HG02885 (cell line): ENCODE data around the gene RAD51B.

Experiments used
- ATAC-seq: cut with Tn5 transposase; IDR thresholded peaks from one replicate; pipeline ENCODE4 v1.9.1; 2021; ENCODE audit warnings: mild to moderate bottlenecking; ENCODE audit not compliant: unreplicated experiment, poor library complexity

The RAD51B gene

GRCh38 chr14:68518761-68519670, 699.4 kb downstream of the RAD51B start:
- ATAC-seq, result no peak

DNA sequence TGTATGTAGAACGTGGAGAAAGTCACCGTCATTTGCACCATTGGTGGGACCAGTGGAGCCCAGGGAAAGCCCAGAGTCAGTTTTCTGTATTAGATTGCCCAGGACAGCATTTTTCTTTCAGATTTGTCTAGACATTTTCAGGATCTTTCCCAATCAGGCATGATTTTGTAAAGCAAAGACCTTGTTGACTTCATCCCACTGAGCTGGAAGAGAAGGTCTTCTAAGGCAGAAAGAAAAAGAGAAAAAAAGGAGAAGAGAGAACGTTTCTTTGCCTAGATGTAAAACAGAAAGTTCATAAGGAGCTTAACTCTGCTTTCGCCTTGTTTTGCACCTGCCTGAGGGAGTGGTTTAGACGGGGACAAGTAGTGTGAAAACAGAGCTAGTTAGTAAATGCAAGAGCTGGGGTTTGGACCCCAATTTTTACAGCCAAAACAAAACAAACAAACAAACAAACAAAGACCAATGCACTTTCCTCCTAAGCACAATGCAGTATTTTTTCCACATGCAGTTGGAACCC, 700.1 kb downstream of the RAD51B start:
- ATAC-seq, result no peak

DNA sequence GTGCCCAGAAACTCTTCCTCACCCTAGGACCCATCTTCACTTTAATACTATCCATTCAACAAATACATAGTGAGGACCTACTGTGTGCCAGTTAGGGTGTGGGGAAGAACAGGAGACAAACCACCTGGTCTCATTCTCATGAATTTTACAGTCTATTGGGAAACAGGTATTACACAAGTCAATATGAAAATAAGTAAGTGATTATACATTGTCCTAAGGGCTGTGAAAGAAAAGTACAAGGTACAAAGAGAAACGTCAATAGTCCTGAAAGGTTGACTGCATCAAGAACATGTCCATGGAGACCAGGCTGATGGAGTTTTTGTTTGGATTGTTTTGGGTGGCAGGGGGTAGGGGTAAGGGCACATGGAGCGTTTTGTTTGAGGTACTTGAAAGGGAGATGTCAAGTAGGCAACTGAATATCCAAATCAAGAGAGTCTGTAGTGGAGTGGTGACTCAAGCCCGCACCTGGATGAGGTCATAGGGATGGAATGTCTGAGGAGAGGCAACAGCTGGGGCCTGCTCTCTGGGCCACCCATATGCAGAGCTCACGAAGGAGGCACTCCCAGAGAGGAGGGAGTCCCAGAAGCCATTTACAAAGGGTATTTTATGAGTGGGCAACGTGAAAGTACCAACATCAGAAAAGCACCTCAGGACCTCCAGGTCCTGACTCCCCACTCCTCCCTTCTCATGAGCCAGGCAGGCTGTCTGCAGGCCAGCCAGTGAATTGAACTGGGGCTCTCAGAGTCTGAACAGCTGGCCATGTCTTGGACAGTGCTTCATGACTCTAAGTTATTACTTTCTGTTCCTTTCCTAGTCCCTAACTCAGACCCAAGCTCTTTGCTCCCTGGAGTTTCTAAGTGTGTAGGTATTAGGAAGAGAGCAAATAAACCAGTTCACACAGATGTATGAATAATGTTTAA, 701.3 kb downstream of the RAD51B start:
- ATAC-seq, result no peak

- no peak for ATAC-seq
Measured at GRCh38 chr14:68521557-68521901, 702.0 kb downstream of the RAD51B start.

- ATAC-seq, result no peak
Measured at GRCh38 chr14:68521961-68522509, 702.5 kb downstream of the RAD51B start.

DNA sequence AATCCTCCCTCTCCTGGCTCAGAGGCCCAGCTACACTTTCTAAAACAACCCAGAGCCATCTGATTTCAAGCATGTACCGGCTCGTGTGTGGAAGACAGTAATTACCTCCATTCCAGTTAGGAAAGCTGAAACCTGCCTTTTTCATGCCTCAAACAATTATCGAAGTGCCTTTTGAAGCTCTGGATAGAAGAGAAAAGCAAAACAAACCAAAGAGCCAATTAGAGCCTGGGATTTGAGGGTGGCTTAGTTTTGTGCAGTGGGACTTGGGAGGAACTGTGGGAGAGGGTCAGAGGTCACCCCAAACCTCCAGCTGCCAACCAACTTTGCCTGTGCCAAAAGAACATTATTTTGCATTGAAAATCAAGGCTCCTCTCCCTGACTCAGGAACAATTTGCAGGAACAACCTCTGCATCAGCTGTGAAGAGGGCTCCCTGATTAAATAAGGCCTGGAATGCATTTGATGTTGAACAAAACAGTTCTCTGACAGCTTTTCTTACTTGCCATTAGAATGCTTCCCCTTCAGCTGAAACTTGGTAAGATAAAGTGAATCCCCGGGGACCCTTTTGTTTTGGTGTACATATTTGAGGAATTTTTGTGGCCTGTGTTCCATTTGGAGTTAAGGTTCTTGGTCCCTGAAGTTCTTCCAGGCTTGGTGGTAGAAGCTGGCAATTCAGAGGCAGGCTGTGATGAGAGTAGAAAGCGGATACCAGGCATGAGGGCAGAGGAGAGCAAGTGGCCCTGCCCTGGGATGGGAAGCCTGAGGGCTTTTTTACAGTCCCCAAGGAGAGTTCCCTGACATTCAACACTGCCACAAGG, 703.1 kb downstream of the RAD51B start:
- no peak for ATAC-seq

DNA sequence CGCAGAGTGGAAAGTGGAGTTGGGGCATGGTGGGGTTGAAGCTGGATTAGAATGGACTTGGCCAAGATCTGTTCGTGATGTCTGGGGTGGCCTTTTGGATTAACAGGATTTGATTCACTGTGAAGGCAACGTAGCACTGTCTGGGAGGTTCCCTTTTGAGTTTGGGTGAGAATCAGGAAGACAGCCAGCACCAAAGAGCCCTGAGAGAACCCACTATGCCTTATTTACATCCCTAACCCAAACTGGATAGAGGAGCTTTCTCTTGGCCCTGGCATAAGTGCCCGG, 703.7 kb downstream of the RAD51B start:
- no peak for ATAC-seq

DNA sequence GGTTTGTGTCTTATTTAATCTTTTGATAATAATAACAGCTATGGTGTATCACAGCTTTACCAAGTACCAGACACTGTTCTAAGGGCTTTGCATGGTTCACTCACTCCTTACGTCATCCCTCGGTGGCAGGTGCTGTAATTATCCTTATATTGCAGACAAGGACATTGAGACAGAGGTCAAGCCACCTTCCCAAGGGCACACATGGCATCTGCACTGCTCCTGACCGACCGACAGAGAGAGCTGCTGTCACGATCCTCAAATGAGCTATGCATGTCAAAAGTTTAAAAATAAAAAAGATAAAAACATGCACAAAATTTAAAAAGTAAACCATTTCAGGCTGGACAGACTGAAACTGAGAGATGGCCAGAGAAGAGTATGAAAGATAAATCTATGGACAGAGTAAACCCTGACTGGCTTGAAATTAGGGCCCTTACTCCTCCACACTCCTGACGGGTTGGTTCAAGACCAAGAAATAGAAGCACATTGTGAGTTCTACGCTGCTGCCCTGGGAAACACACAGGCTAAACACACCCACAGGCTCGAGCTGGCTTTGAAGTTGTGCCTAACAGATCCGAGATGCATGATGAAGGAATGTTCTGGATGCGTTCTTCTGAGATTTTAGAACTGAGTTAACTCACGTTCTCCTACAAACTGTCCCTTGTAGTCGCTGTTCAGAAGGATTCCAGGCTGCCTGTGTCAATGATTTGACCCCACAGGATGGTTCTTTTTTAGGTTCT, 704.6 kb downstream of the RAD51B start:
- ATAC-seq, result no peak

- ATAC-seq, result no peak
Measured at GRCh38 chr14:68525516-68525915, 705.9 kb downstream of the RAD51B start.

DNA sequence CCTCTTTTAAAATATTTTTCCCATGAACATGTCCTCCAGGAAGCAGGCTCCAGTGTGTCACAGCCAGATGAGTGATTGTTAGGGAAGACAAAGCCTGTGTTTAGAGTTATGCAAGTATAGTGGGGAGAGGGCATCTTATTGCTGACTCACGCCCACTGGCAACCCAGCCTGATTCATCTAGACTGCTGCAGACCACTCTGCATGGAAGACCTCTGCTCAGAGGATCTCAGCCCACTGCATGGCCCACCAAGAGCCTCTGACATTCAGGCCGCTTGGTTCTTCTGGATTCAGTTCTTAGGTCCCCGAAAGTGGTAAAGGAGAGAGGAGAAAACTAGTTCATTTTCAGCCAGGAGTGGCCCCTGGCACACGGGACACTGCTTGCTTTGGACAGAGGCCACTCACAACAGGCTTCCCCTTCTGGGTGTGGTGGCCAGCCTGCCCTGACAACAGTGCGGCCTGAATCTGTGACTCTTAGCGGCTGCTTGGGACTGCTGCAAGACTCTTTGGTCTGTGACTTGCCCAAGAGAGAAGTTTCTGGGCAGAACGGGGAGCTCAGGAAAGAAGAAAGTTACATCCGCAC, 707.0 kb downstream of the RAD51B start:
- no peak for ATAC-seq

DNA sequence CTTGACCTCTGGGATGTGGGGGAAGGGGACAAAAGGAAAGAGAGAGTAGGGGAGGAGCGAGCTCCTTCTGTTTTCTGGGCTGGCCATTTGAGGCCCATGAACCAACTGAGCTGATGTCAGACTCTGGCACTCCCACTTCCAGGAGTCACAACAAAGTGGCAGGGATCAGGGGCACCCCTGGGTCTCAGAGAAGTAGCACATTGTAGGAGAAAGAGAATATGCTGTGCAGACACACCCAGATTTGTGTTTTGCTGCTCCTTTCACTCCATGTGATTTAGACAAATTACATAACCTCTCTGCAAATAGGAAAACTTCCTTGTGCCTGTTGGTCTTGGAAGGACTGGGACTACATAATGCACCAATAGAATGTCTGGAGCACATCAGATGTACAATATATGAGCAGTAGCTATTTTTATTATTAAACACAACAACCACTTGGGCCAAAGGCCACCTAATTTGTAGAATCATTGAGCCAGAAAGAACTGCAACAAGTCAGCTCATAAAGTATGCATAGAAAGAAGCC, 707.8 kb downstream of the RAD51B start:
- no peak for ATAC-seq

DNA sequence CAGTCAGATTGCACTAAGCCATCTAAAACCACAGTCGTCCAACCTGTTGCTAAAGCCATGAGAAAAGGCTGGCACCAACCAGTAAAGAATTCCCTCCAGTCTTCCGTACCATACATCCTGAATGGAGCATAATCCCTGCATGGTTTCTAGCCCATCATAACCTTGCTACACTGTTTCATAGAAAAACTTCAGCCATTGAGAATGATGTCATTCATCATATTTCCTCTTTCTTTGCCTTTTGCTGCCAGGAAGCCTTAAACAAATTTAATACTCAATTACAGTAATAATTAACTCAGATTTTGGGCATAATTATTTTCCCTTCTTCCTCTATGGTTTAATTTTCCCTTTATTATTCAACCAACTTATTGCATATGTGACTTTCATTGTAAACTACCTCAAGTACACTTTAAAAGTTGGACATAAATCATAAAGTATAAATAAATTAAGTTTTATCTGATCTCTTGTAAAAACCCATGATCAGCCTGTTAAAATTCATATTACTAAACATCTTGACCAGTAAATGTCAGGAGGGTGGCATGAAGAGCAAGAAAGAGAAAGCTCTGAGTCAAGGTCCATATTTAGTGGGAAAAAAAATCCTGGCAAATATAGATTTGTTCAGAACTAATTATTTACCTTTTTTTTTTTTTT, 708.6 kb downstream of the RAD51B start:
- no peak for ATAC-seq

DNA sequence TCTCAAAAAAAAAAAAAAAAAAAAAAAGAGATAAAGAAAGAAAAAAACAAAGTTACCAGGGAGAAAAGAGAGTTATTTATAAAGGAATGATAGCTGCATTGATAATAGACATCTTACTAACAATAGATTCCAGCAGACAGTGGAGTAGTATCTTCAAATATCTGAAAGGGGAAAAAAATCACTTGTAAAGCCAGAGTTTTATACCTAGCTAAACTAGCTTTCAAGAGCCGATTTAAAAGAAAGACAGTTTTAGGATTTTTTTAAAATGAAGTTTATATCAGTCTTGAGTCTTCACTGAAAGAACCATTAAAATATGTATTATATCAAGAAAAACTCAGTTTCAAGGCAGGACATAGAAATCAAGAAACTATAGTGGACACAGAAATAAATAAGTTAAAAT, 710.9 kb downstream of the RAD51B start:
- no peak for ATAC-seq

DNA sequence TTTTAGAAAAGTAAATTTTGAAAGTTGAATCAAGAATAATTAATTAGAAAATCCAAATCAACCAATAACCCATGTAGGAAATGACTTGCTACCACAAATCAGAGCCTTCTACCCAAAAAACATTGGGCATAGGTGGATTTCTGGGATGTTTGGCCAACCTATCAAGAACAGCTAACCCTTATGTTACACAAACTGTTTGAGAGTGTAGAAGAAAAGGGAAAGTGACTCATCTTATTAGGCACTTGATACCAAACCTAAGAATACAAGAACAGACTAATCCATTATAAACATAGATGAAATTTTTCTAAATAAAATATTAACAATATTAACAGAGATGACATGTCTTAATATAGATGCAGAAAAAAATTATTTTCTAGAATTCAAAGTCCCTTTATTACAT, 712.9 kb downstream of the RAD51B start:
- ATAC-seq, result no peak

GRCh38 chr14:68534276-68534675, 714.7 kb downstream of the RAD51B start:
- no peak for ATAC-seq

DNA sequence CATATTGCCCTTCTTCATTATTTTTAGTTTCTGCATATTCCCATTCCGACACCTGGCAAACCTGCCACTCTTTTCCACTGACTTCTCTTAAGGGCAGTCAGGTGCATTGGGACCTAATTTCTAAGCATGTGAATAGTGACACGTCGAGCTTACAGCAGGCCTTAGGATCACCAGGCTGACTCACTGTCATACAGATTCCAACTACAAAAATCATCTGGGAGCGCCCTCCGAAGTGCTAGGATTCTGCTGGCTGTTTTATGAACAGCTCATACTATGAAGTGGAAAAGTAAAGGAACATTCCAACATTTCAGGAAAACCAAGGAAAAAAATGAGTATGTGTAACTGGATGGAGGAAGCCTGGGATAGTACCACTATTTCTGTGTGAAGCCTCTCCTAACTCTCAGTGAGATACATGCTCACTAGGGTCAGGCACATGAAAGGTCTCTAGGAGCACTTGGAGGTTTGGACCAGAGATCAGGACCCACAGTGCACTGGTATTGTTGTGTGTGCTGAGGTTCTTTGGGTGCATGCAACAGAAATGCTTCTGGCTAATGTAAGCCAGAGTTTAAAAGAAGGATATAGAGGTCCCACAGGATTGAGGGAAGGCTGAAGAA, 715.9 kb downstream of the RAD51B start:
- ATAC-seq, result no peak

DNA sequence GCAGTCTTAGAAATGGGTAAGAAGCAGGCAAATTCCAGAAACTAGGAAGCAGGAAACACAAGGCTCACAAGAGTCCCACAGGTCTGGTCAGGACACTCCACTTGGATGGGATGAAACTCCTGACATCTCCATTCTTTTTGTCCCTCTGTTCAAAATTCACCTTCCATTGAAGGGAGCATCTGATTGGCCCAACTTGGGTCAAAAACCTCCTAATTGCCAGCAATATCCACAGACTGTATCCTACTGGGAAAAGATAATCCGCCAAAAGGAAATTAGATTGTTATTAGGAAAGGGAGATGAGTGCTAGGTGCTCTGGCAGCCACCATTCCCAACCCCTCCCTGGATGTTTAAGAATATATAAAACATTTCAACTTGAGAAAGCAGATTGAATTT, 716.4 kb downstream of the RAD51B start:
- ATAC-seq, result no peak

- no peak for ATAC-seq
Measured at GRCh38 chr14:68538639-68539038, 719.1 kb downstream of the RAD51B start.
